ENCODE measurements around the gene MAN2B1.

GRCh38 chr19:12664406-12665280 lies 1.9 kb downstream of the MAN2B1 start:
- TF ChIP-seq POLR2A (IDR thresholded peaks at IDR 0.05) (no peak), CTCF (IDR thresholded peaks at IDR 0.05 in 4 of 5, conservative IDR thresholded peaks at IDR 0.05 in 1 of 5) (no peak)
